CD4-positive, alpha-beta T cell treated with Interleukin-15 for 1 hour (primary cell): ENCODE data around the gene FAAH.
A peak's percentile ranks its signal among the peaks of the same experiment; 100 is the strongest.
"Not testable (repeated sequence)": the region's sequence is repeated elsewhere in the genome, so short reads cannot be mapped to it uniquely, and the experiment has no call there.

Source experiments
- DNase-seq: peaks from one replicate; pipeline ENCODE4 v3.0.0-alpha.2; 2020

Gene FAAH

GRCh38 chr1:46394108-46394871, at the start of gene FAAH:
Gene FAAH (plus strand): TSS chr1:46394317. CDS start chr1:46394349, 32 bp downstream.
- peak; percentile 48 for DNase-seq

- DNase-seq = no peak
Observed at GRCh38 chr1:46344481-46344880, 49.6 kb upstream of the FAAH start.

- no peak for DNase-seq
Observed at GRCh38 chr1:46345281-46345680, 48.8 kb upstream of the FAAH start.

DNA sequence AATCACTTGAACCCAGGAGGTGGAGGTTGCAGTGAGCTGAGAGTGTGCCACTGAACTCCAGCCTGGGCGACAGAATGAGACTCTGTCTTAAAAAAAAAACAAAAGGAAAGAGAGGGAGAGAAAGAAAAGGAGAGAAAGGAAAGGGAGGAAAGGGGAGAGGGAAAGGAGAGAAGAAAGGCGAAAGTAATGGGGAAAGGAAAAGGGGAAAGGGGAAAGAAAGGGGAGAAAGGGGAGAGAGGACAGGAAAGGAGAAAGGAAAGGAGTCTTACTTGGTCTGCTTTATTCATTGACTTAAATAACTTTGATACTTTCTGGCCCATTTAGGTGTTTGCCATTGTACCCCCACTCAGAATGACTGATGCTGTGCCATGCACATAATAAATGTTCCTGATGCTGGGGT, 41.8 kb upstream of the FAAH start:
- no peak for DNase-seq

DNA sequence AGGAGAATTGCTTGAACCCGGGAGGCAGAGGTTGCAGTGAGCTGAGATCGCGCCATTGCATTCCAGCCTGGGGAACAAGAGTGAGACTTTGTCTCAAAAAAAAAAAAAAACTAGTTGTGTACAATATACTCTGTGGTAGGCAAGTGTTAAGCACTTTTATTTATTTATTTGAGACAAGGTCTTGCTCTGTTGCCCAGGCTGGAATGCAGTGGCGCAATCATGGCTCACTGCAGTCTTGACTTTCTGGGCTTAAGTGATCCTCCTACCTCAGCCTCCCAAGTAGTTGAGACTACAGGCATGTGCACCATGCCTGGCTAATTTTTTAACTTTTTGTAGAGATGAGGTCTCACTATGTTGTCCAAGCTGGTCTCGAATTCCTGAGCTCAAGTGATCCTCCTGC, 38.2 kb upstream of the FAAH start:
- not testable (repeated sequence) for DNase-seq

DNA sequence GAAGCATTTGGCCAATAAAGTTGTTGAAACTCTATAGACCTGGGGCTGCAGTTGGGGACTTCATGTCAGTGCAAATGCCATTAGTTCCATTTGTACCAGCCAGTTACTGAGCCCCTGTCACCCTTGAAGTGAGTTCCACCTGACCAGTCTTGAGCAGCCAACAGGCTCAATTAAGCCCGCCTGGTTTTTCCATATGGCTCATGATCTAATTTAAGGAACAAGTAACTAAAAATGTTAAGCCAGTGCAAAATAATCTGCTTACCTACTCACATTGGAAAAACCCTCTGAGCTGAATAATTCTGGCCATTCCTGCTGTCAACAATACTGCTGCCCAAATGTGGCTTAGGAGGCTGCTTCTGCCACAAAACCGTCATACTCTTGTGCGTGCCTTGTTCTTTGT, 32.0 kb upstream of the FAAH start:
- no peak for DNase-seq

DNA sequence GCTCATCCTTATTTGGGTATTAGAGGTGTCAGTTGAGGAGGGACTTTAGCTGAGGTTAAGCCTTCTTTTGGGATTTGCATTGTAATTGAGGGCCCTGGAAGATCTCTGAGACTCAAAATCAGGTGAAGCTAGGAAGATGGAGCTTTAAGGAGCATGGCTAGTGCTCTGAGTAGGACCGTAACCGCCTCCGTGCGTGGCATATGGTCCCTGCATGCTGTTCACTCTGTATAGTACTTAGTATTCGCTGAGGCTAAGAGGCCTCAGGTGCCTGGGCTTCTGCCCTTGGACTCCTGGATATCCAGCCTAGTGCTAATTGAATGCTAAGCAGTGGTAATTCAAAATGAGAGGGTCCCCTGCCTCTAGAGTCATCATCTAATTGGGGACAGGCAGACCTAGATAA, 31.0 kb upstream of the FAAH start:
- DNase-seq = no peak

GRCh38 chr1:46364612-46365011, 29.5 kb upstream of the FAAH start:
- DNase-seq = no peak

GRCh38 chr1:46365796-46366195, 28.3 kb upstream of the FAAH start:
- DNase-seq = not testable (repeated sequence)

- DNase-seq = no peak
Observed at GRCh38 chr1:46367072-46367471, 27.0 kb upstream of the FAAH start.

- DNase-seq = not testable (repeated sequence)
Observed at GRCh38 chr1:46367701-46368100, 26.4 kb upstream of the FAAH start.

DNA sequence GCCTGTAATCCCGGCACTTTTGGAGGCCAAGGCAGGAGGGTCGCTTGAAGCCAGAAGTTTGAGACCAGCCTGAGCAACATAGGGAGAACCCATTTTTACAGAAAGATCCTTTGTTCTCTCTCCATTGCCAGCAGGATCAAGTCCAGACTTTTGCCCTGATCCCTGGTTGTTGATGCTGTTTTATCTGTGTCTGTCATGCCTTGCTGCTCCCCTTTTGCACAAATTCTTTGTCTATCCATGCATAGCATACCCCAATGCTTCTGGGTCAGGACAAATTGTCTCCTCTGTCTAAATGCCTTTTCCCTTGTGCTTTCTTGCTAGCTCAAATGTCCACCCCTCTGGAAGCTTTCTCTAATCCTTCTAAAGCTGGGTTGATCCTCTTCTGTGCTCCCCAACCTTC, 25.3 kb upstream of the FAAH start:
- no peak for DNase-seq

DNA sequence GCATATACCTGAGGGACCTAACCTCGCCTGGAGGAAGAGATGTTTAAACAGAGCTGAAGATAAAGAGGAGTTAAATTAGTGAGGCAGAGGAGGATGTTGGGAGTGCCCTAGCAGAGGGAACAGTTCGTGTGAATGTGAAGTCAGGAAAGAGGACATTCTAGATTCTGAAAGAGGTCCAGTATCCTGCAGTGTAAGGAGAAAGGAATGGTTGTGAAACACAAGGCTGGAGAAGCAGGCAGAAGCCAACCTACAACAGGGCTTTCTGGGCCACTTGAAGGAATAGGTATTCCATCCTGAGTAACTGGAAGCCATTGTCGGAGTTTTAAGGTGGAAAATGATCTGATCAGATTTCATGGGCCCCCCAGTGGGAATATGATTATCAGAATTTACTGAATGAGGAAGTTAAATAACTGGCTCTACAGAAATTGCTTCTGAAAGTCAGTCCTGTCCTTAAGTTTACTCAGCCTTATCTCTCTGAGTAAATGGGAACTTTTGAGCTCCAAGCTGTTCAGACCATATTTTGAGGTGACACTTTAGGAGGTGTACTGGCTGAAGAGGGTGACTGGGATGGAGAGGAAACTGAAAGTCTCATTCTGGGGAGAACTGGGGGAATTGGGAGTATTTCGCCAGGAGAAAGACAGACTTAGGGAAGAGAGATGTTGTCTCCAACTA, 24.4 kb upstream of the FAAH start:
- no peak for DNase-seq

- no peak for DNase-seq
Observed at GRCh38 chr1:46370214-46370633, 23.9 kb upstream of the FAAH start.

DNA sequence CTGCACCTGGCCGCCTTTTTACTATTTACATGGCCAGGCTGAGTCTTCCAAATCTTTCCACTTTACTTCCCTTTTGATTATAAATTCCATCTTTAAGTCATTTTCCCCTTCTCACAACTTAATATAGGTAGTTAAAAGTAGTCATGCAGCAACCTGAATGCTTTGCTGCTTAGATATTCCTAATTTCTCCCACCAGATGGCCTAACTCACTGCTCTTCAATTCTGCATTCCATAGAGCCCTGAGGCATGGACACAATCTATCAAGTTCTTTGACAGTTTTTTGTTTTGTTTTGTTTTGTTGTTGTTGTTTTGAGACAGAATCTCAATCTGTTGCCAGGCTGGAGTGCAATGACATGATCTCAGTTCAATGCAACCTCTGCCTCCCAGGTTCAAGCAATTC, 21.7 kb upstream of the FAAH start:
- no peak for DNase-seq

GRCh38 chr1:46379996-46380395, 14.1 kb upstream of the FAAH start:
- no peak for DNase-seq

- no peak for DNase-seq
Observed at GRCh38 chr1:46380508-46380907, 13.6 kb upstream of the FAAH start.

GRCh38 chr1:46393510-46393909, 607 bp upstream of the FAAH start:
- no peak for DNase-seq

DNA sequence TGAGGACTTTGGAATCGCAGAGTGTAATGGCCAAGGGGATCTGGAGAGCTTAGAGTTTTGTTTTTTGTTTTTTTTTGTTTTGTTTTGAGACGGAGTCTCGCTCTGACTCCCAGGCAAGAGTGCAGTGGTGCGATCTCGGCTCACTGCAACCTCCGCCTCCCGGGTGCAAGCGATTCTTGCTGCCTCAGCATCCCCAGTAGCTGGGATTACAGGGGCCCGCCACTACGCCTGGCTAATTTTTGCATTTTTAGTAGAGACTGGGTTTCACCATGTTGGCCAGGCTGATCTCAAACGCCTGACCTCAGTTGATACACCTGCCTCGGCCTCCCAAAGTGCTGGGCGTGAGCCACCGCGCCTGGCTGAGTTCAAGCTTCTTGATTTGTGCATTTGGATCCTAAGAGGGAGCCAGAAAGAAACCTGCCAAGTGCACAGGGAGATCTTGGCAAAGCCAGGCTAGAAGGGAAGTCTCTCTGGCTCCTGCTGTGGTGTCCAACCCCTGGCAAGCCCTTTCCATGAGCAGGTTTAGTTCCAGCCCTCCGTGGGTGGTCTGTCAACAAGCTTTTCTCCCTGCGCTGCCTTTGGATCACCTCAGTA, 852 bp downstream of the FAAH start:
- DNase-seq = no peak

DNA sequence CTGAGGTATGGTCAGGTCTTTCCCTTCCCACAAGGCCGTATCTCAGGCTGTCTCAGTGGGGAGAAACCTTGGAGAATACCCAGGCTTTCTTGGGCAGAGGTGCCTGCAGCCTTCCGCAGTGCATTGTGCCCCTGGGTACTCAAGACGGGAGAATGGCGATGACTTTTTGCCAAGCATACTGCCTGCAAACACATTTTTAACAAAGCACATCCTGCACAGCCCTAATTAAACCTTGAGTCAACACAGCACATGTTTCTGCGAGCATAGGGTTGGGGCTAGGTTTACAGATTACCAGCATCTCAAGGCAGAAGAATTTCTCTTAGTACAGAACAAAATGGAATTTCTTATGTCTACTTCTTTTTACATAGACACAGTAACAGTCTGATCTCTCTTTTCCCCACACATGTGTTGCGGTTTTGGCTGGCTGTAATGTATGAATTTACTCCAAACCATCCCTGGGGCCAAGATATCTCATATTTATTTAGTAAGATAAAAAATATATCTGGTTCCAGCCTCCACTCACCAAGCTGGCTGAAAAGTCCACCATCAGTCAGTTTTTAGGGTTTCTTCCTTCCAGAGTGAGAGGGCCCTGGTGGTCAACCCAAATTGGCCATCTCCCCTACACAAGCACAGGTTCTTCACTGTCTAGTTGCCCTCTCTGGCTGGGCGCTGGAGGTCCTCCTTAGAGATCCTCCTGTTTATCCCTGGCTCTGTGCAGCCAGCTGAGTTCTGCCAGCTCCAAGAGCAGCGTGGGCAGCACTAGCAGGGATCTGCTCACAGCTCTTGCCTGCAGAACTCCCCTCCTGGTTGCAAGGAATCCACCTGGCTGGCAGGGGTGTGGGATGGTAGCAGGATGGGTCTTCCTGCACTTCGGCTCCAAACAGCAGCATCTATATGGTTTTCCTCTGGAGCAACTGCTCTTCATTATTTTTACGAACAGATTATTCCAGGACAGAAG, 2.6 kb downstream of the FAAH start:
- no peak for DNase-seq

DNA sequence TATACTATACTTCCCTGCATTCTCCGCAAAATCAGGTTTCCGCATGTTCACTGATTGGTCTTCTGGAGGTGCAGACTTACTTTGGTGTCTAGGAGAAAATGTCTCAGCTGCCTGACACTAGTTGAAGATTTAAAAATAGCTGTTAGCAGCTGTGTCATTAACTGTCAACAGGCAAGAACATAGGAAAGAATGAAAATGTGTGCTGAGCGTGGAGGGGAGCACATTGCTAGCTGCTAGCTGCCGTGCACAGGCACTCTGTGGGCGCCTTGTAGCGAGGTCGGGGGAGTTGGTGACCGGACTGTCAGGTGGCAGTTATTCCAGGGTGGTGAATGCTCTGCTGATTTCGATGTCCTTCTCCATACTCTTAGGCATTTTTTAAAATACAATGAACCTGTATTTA, 5.2 kb downstream of the FAAH start:
- no peak for DNase-seq

DNA sequence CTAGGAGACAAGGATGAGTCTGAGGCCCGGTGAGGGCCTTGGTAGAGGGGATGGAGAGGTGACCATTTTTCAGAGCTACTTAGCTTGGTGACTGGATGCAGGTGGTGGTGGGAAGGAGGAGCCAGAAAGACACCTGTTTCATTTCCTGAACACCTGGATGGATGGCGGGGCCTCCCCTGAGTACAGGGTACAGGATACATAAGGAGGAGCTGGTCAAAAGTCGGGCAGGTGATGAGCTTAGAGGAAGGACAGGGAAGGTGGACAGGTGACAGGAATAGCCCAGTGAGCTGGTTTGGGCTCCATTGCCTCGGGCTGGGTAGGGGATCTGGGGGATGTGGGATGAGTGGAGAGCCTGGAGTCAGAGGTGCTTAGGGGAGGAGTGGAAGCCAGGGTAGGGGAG, 6.3 kb downstream of the FAAH start:
- no peak for DNase-seq
